NOMO-1 treated with DMSO at 0.1 percent for 48 hours (cell line): ENCODE data around the gene FKBP5.
"Not testable (repeated sequence)": the region's sequence is repeated elsewhere in the genome, so short reads cannot be mapped to it uniquely, and the experiment has no call there.

Experiments
- DNase-seq: peaks from one replicate; lab custom pipeline; 2025; ENCODE audit not compliant: unreplicated experiment; lab: John Stamatoyannopoulos, UW

Gene FKBP5

DNA sequence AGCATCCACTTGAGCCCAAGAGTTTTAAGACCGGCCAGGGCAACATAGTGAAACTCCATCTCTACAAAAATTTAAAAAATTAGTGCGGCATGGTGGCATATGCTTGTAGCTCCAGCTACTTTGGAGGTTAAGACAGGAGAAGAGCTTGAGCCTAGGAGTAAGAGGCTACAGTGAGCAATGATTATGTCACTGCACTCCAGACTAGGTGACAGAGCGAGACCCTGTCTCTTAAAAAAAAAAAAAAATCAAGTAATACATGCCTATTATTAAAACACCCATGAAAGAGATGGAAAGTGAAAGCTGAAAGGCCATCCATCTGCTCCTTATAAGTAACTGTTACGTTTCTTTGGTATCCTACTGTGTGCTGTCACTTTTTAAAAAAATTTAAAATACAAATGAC is 66.4 kb downstream of the FKBP5 start:
- DNase-seq = no peak

DNA sequence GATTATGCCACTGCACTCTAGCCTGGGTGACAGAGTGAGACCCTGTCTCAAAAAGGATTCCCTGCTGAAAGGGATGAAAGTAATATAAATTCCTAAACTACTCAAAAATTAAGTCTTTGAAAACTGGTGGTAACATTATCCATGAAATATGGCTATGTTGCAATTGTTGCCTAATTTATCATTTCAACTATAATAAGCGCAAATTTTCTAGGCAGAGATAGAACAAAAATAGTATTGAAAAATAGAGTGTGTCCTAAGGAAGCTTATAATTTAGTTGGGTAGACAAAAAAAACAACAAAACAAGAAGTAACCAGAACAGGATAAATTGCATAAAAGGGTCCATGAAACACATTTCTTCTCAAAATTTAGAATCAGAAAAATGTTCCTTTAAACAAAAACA is 68.0 kb downstream of the FKBP5 start:
- no peak for DNase-seq

DNA sequence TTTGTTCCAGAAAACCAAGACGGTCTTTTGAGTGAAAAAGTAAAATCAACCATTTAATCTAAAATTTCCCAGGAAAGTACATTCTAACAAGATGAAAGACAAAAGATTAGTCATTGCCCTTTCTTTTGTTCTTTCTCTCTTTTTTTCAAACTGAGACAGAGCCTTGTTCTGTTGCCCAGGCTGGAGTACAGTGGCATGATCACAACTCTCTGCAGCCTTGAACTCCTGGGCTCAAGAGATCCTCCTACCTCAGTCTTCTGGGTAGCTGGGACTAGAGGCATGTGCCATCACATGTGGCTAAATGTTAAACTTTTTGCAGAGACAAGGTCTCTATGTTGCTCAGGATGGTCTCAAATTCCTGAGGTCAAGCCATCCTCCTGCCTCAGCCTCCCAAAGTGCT is 75.0 kb downstream of the FKBP5 start:
- DNase-seq = no peak

DNA sequence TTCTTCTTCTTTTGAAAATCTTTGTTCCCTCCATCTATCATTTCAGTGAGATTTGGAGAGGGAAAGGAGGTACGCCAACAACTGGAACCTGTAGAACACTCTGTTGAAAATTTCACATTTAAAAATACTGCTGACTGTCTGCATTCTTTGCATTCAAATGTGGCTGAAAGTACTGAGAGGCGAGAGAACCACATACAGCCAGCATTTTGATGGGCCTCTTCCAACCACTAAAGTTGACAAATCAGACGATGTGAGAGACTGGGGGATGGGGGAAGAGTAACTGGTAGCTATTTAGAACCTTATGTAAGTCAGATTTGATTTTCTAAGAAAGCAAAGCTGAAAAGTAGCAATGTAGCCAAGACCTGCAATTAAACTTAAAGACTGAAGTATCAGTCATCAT is 77.5 kb downstream of the FKBP5 start:
- no peak for DNase-seq

- no peak for DNase-seq
These were observed 77.9 kb downstream of the FKBP5 start for GRCh38 chr6:35610830-35611229.

GRCh38 chr6:35609588-35609987 is 79.1 kb downstream of the FKBP5 start:
- DNase-seq = no peak

- DNase-seq = no peak
These were observed 81.0 kb downstream of the FKBP5 start for GRCh38 chr6:35607517-35608233.

DNA sequence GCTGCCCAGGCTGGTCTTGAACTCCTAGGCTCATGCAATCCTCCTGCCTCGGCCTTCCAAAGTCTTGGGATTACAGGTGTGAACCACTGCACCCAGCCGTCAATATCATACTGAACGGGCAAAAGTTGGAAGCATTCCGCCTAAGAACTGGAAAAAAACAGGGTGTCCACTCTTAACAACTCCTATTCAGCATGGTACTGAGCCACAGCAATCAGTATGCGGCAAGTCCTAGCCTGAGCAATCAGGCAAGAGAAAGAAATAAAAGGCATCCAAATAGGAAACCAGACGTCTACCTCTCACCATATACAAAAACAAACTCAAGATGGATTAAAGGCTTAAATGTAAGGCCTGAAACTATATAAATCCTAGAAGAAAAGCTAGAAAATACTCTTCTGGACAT is 83.1 kb downstream of the FKBP5 start:
- no peak for DNase-seq

DNA sequence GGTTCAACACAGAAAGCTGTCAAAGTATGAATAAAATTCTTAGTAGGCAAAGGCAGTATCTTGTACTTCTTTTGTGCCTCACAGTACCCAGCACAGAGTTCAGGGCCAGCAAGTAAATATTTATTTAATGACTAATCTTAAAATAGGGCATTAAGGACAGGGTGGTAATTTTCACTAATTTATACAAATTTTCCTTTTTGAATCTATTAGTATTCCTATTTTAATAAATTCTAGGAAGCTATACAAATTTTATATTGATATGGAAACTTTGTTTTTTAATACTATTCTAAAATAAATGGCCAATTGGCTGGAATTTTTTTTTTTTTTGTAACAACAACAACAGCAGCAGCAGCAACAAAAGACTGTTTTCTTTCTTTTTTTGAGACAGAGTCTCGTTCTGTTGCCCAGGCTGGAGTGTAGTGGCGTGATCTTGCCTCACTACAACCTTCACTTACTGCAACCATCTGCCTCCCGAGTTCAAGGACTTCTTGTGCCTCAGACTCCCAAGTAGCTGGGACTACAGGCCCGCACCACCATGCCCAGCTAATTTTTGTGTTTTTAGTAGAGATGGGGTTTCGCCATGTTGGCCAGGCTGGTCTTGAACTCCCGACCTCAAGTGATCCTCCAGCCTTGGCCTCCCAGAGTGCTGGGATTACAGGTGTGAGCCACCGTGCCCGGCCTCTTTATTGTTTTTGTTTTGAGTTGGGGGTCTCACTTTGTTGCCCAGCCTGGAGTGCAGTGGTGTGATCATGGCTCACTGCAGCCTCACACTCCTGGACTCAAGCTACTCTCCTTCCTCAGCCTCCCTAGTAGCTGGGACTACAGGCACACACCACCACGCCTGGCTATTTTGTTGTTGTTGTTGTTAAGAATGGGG is 85.2 kb downstream of the FKBP5 start:
- no peak for DNase-seq

- peak; percentile 27 for DNase-seq
These were observed 86.4 kb downstream of the FKBP5 start for GRCh38 chr6:35602133-35602946.

DNA sequence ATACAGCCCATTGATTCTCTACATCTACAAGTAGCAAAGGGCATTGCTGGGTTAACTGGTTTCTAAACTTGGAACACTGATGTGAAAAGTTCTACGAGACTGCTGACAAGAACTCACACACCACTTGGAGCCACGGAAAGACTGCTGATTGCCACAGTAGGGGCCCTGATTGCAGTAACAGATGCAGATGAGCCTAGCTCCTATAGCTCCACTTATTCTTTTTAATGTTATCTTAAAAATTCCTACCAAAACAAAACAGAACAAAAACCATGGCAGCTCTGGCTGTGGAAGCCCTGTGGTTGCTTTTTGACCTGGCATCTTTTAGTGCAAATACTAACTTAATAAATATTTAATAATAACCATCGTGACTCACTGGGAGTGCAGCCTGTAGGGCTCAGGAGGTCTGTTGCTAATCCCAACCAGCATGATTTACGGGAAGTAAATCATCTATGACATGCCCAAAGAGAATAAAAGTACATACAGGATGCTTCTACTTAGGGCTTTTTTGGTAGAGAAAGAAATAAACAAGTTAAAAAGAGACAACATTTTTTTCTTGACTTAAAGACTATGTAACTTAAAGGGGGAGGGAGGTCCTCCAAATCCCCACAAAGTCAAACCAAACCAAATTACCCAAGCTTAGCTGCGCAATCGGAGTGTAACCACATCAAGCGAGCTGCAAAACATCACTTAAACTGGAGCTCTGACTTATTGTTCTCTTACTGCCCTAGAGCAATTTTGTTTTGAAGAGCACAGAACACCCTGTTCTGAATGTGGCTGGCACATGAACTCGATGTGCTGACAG is 87.2 kb downstream of the FKBP5 start:
- peak; percentile 82 for DNase-seq

GRCh38 chr6:35600659-35601125 is 88.0 kb downstream of the FKBP5 start:
- no peak for DNase-seq

DNA sequence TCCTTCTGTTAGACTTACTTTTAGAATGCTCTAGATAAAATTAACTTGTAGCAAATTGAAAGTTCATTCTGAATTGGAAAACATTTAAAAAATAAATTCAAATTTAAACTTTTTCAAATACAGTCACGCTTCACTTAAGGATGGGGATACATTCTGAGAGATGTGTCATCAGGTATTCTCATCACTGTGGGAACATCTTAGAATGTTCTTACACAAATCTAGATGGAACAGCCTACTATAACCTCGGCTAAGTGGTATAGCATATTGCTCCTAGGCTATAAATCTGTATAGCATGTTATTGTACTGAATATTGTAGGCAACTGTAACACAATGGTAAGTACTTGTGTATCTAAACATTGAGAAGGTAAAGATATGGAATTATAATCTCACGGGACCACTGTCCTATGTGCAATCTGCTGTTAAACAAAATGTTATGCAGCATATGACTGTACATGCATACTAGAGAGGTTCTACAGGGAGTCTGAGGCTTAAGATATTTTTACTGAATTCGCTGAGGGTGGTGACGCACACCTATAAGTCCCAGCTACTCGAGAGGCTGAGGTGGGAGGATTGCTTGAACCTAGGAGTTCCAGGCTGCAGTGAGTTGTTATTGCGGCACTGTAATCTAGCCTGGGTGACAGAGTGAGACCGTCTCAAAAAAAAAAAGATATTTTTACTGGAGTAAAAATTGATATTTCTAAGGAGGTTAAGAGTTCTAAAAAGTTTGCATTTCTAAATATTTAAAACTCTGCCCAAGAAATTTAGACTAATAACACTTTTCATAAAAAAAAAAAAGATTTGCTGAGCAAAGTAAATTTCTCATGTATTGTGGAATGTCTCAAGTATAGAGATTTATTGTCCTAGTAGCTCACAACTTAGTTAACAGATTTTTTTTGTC is 88.7 kb downstream of the FKBP5 start:
- no peak for DNase-seq

GRCh38 chr6:35598621-35599020 is 90.1 kb downstream of the FKBP5 start:
- DNase-seq = not testable (repeated sequence)

DNA sequence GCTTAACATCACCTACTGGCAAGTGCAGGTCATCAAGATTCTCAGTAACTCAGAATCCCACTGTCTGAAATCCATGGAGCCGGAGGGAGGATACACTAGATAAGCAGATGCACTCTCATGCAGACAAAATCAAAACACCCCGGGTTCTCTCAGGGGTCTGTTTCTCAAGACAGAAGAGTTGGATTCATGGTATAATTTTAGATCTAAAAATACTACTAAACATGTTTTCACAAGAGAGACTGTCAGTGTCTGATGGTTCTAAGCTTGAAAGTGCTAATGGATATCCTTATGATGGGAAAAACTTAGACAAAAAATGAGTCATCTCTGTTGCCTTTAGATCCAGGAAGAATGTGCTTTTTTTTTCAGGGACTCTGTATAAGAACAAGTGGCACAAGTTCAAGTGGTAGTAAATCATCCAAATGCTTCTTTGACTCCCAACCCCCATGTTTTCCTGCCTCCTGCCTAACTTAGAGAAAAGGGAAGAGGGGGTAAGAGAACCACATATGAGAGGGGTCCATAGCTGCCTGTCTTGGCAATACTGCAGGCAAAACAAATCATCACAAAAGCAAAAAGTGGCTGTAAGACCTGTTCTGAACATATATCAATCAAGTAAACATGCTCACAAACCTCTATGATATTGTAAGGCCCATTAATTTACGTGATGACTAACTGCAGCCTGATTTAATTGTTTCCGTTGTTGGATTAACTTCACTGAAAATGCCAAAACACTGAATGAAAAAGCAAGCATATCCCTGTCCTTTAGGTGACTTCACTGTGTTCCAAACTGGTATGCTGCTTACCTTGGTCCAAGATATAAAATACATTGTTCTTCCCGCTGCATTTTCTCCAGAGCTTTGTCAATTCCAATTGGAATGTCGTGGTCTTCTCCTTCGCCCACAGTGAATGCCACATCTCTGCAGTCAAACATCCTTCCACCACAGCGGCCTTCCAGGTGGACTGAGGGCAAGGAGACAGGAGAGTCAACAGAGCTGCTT is 92.0 kb downstream of the FKBP5 start:
- no peak for DNase-seq

DNA sequence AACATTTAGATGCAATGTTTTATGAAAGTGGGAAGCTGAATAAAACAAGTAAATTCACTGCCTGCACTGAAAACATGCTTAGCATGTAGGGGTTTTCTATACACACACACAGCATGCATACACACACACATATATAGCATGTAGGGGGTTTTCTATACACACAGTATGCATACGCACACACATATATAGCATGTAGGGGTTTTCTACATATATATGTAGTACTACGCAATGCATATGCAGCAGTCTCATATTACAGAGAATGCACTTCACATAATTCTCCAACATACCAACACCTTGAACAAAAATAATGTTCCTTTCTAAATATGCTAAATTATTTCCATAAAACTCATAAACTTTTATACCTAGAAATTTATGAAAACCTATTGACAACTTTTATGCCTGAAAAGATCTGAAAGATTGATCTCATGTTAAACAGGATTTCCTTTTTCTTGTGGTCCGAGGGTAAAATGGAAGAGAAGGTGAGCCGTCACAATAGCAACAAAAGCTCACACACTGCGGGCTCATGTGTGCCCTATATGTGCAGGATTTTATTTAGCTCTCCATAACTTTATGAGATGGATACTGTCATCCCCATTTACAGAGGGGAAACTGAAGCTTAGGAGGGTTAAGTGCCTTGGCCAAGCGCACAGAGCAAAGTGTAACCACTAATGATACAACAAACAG is 94.1 kb downstream of the FKBP5 start:
- DNase-seq = no peak

GRCh38 chr6:35592178-35592577 is 96.5 kb downstream of the FKBP5 start:
- DNase-seq = no peak

GRCh38 chr6:35590622-35591066 is 98.1 kb downstream of the FKBP5 start:
- DNase-seq = no peak
